Mesangial cell (primary cell): Measurements from ENCODE around the gene TRIM71. TPM values are rescaled to one million over a fixed set of nuclear protein-coding genes. Genes with fewer than 3 reads are reported as not detected.

Experiments
- total RNA-seq: library from RNA; depleted of rRNA; stranded (reverse); fragments of >200 nt; gene quantifications from 2 replicates; pipeline ENCODE4 v1.2.3, GENCODE V29; 2015

TRIM71 gene
- total RNA-seq = 0.33 and 1.0 TPM in 2 replicates

DNA sequence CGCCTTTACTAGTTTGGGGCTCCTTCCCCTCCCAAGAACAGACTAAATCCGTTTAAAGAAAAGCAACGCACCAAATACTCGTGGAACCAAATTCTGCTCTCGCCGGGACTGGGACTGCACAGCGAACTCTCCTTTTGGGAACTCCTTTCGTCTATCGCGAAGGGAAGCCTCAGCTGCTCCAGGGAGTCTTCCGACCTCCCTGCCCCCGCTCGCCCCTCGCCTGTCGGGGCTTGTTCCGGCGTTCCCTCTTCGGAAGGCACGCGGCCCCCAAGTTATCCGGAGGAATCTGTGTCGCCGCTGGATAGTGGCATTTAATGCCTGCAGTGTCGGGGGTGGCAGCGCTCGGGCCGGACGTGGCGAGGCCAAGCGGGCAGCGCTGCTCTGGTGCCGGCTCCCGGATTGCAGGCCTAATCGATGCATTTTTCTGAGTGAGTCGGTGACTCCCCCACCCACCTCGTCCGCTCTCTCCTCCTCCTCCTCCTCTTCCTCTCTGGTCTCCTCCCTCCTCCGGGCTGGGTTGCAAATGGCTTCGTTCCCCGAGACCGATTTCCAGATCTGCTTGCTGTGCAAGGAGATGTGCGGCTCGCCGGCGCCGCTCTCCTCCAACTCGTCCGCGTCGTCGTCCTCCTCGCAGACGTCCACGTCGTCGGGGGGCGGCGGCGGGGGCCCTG, at the start of gene TRIM71:
TSS of gene TRIM71 (plus strand) at position 440 of the 671 bp plus-strand sequence. CDS start at position 524, 84 bp downstream.

Other genes starting within 250 kb of the TRIM71 start
- gene DYNC1LI1, start 247.1 kb upstream of the TRIM71 start, total RNA-seq = 22.7 and 27.4 TPM in 2 replicates
- gene CNOT10, start 132.8 kb upstream of the TRIM71 start, total RNA-seq = 13.1 and 20.9 TPM in 2 replicates
- gene CCR4, start 133.6 kb downstream of the TRIM71 start, total RNA-seq = not detected in 2 replicates